Transverse colon (tissue), 4 donors: ENCODE data around the gene MOGAT3. TPM values are rescaled to one million over a fixed set of nuclear protein-coding genes. Genes with fewer than 3 reads are reported as not detected.
A peak's percentile ranks its signal among the peaks of the same experiment; 100 is the strongest.

ENCODE experiments used
- DNase-seq: peaks from one replicate; pipeline ENCODE4 v3.0.0-alpha.2; 2019
- H3K27ac ChIP-seq, 4 donors: fragments of 200-600 bp; sonication (generic); 2 replicates each; pipeline ENCODE4 v1.5.1; 2016 to 2018; ENCODE audit warnings: inconsistent platforms in 4 of 4
- H3K27me3 ChIP-seq: fragments of 200-600 bp; sonication (generic); 2 replicates; pipeline ENCODE4 v1.5.1; 2017; ENCODE audit warnings: inconsistent platforms
- H3K36me3 ChIP-seq, 4 donors: fragments of 200-600 bp; sonication (generic); 2 replicates each; pipeline ENCODE4 v1.5.1; 2017 to 2019; ENCODE audit warnings: inconsistent platforms in 4 of 4
- H3K4me1 ChIP-seq, 4 donors: fragments of 200-600 bp; sonication (generic); 2 replicates each; pipeline ENCODE4 v1.5.1; 2017 to 2020; ENCODE audit warnings: inconsistent platforms in 4 of 4
- H3K4me3 ChIP-seq, 4 donors: fragments of 200-600 bp; sonication (generic); 1 replicate in 1 of 4; 2 replicates in 3 of 4; pipeline versions ENCODE4 v1.5.1 to v1.6.1; 2017 to 2019; ENCODE audit warnings: inconsistent platforms in 4 of 4
- H3K9me3 ChIP-seq, 2 donors: fragments of 200-600 bp; sonication (generic); 2 replicates each; pipeline ENCODE4 v1.5.1; 2017 to 2019; ENCODE audit warnings: inconsistent platforms in 2 of 2
- CTCF ChIP-seq, 5 experiments: fragments of 200-600 bp in 3 of 5; fragments of 450-650 bp in 2 of 5; sonication (generic) in 3 of 5; IDR thresholded peaks; 1 replicate in 2 of 5; 2 replicates in 3 of 5; pipeline ENCODE4 v1.5.1; 2016 to 2017; ENCODE audit warnings: antibody characterized with exemption in 5 of 5, inconsistent platforms in 3 of 5, mild to moderate bottlenecking in 2 of 5, moderate library complexity in 1 of 5
- EP300 ChIP-seq: sonication (generic); formaldehyde crosslinking; IDR thresholded peaks from one replicate; pipeline ENCODE4 v1.6.1; 2017; ENCODE audit warnings: antibody characterized with exemption, low read depth
- POLR2A ChIP-seq: fragments of 450-650 bp; IDR thresholded peaks from one replicate; pipeline ENCODE4 v1.6.1; 2016; ENCODE audit warnings: antibody characterized with exemption, mild to moderate bottlenecking, moderate library complexity
- POLR2AphosphoS5 ChIP-seq, 3 donors: sonication (generic); formaldehyde crosslinking; IDR thresholded peaks; one replicate each; pipeline ENCODE4 v1.6.1; 2016; ENCODE audit warnings: antibody characterized with exemption in 3 of 3
- WGBS, 2 donors: methylation state at CpG; one replicate each; pipeline ENCODE4 v1.1.5; 2018; ENCODE audit warnings: low coverage in 1 of 2; 5-methylcytosine and 5-hydroxymethylcytosine counted together
- in situ Hi-C, 4 donors: fragments of 200-750 bp; cut with MboI; loops; one replicate each; pipeline versions ENCODE4 v1.15.0 to v1.15.1; 2017; ENCODE audit warnings: low sequenced_read_pairs in 3 of 4, low pct_ligation_motif_present in 1 of 4, low pct_unique_long_range_greater_than_20kb in 1 of 4
- intact Hi-C: fragments of 100-400 bp; cut with DNase I; formaldehyde crosslinking; loops from one replicate; pipeline ENCODE4 v1.15.1; 2023; ENCODE audit warnings: low total_unique reads
- total RNA-seq, 4 donors: library from RNA; depleted of rRNA; stranded (reverse); fragments of >200 nt; gene quantifications; one replicate each; pipeline ENCODE4 v1.1.0, GENCODE V29; 2016

Gene MOGAT3
- total RNA-seq, 4 donors from 2014 or later, result 31.7 to 56.9 (median 44.3) TPM

- in situ Hi-C loops, result no loop called here
- TF ChIP-seq CTCF (IDR thresholded peaks at IDR 0.05) (no peak), POLR2AphosphoS5 (IDR thresholded peaks at IDR 0.05) (no peak), EP300 (no peak), POLR2A (no peak)
- DNase-seq, result no peak
- WGBS, 2 donors, result 6 to 13% methylated on average over 13 to 26 of the region's 26 CpGs
- intact Hi-C loops, result no loop called here
- H3K27me3 ChIP-seq, result no peaks in the 10 kb centered on the region
- peaks cover 16 to 36% (median 27%) of the 10 kb centered on the region in 4 donors for H3K4me1 ChIP-seq
- H3K9me3 ChIP-seq, result no peaks in the 10 kb centered on the region
- H3K4me3 ChIP-seq, result peak overlapping the region; percentile 73 to 96 (median 78)
- peaks cover 0 to 11% (median 4%) of the 10 kb centered on the region in 4 donors for H3K36me3 ChIP-seq
- peak overlapping the region; percentile 90 to 97 (median 96) for H3K27ac ChIP-seq
Measured at GRCh38 chr7:101218236-101219125, 17.6 kb upstream of the MOGAT3 start.

- Histone ChIP-seq H3K9me3 (no peaks in the 10 kb centered on the region), H3K27me3 (no peaks in the 10 kb centered on the region), H3K4me3 (peak within 1 kb of the TSS; percentile 73 to 96 (median 78)), H3K27ac (peak within 1 kb of the TSS; percentile 90 to 97 (median 96)), H3K36me3 (peaks cover 0 to 9% (median under 1%) of the 10 kb centered on the region in 4 donors), H3K4me1 (peaks cover 16 to 36% (median 27%) of the 10 kb centered on the region in 4 donors)
- in situ Hi-C loops (no loop called here), intact Hi-C loops (no loop called here)
- peak in 3 of 5 experiments; percentile 11 to 36 (median 20) for TF ChIP-seq CTCF (IDR thresholded peaks at IDR 0.05)
- TF ChIP-seq EP300, result no peak
- peak; percentile 33 to 71 (median 44) for TF ChIP-seq POLR2AphosphoS5 (IDR thresholded peaks at IDR 0.05)
- TF ChIP-seq POLR2A, result peak; percentile 64
- WGBS, 2 donors, result 1 to 5% methylated on average over 3 to 57 of the region's 57 CpGs
- DNase-seq, result peak; percentile 98
Measured at GRCh38 chr7:101217388-101218235, 16.8 kb upstream of the MOGAT3 start, which contains the start of the genes PLOD3 and ZNHIT1. TSS of gene PLOD3 (minus strand) at chr7:101217581. CDS start at chr7:101217274, 307 bp downstream. TSS of gene ZNHIT1 (plus strand) at chr7:101218165. CDS start at chr7:101218196, 31 bp downstream.

GRCh38 chr7:101216860-101217387 is 16.1 kb upstream of the MOGAT3 start:
- H3K4me3 ChIP-seq, result peak overlapping the region; percentile 73 to 96 (median 78)
- intact Hi-C loops (no loop called here), in situ Hi-C loops (no loop called here)
- no peaks in the 10 kb centered on the region for H3K27me3 ChIP-seq
- no peak for DNase-seq
- H3K9me3 ChIP-seq, result no peaks in the 10 kb centered on the region
- peaks cover 0 to 9% (median under 1%) of the 10 kb centered on the region in 4 donors for H3K36me3 ChIP-seq
- peaks cover 16 to 36% (median 27%) of the 10 kb centered on the region in 4 donors for H3K4me1 ChIP-seq
- WGBS, 2 donors, result 2% methylated on average over 15 of the region's 34 CpGs; no CpG with 5 or more reads in 1 of the 2 donors
- H3K27ac ChIP-seq, result peak overlapping the region; percentile 90 to 97 (median 96)
- TF ChIP-seq POLR2A, result no peak
- TF ChIP-seq EP300, result no peak
- TF ChIP-seq POLR2AphosphoS5 (IDR thresholded peaks at IDR 0.05), result no peak
- TF ChIP-seq CTCF (IDR thresholded peaks at IDR 0.05), result no peak
